Measurements from ENCODE around the gene NTM.

The NTM gene

GRCh38 chr11:131917634-131918384 is 547.4 kb downstream of the NTM start:
- no peak for DNase-seq (ENCODE audit: low spot score)

GRCh38 chr11:131918663-131919062 is 548.2 kb downstream of the NTM start:
- no peak for DNase-seq (ENCODE audit: low spot score)

DNA sequence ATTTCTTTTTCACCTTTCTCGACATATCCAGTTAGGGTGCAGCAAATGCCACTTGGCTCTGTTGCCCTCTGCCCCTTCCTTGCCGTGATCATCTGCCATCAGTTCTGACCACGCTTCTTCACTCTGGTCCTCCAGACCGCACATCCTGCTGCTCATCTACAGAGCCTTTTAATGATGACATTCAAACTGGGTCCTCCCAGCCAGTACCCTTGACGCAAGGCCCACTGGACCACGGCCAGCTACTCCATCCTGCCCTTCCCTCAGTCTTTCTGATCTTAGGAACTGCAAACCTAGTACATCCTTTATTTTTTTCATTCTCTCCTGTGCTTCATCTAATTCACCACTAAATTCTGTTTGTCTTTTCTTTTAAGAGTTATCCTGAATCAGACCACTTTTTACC is 551.8 kb downstream of the NTM start:
- DNase-seq (ENCODE audit: low spot score), result no peak

- no peak for DNase-seq (ENCODE audit: low spot score)
Observed at GRCh38 chr11:131923309-131923708, 552.9 kb downstream of the NTM start.

DNA sequence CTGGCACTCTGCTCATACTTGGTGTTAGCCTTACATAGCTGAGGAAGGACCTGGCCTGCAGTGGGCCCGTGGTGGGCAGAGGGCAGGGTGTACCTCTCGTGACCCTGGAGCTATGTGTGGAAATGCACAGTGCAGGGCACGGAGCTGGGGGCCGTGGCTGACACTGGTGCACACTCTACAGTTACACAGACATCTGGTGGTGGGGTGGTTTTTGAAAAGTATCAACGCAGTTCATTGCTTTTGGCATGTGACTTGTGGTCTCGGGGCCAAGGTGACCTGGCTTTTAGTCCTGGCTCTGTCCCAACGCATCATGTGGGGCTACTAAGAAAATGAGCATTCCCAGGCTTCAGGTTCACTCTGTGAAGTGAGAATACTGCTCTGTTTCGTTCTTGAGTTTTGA is 553.6 kb downstream of the NTM start:
- DNase-seq (ENCODE audit: low spot score), result peak; percentile 11

DNA sequence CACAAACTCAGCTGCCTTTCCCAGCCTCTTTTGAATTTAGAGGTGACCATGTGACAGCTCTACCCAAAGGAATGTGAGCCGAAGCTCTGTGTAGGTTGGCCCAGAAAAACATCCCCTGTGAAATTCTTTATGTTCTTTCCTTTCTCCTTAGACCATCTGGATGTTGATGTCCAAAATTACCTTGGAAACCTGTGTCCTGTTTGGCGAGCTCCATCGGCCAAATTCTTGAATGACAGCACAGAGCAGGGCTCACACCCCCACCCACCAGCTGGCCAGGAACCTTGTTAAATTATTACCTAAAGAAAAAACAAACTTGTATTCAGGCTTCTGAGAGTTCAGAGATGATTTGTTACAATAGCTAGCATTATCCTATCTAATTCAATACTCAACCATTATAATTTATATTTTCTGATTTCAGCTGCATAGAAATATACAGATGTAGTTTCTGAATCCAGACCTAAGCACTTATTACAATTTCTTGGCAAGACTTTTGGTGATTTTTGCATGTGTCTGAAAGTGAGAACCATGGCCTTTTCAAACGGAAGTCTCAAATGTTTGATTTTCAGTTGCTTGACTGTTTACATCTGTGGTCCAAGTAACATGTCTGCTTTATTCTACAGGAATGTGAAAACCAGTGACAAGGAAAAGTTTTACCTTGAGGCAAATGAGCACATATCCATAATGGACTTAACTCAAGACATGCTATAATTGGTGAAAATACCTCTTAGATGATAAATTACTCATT is 554.2 kb downstream of the NTM start:
- DNase-seq (ENCODE audit: low spot score), result peak; percentile 46

DNA sequence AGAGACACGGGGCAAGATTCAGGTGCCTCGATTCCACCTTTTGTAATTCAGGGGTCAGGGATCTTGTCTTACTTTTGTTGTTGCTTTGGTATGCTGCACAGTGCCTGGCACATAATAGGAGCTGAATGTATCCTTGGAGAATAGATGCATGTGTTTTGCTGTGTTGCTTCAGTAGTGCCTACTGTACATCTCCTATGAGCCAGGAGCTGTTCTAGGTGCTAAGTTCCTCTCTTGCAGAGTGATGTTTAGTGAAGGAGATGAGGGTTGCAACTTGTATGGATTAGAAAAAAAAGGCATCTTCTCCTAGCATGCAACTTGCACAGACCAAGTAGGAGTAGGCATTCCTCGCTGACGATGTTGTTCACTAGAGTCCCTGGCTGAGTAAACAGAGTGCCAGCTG is 555.4 kb downstream of the NTM start:
- no peak for DNase-seq (ENCODE audit: low spot score)

GRCh38 chr11:131928992-131929391 is 558.6 kb downstream of the NTM start:
- DNase-seq (ENCODE audit: low spot score), result no peak

- DNase-seq (ENCODE audit: low spot score), result no peak
Observed at GRCh38 chr11:131932584-131933325, 562.3 kb downstream of the NTM start.

- DNase-seq (ENCODE audit: low spot score), result no peak
Observed at GRCh38 chr11:131934006-131934405, 563.6 kb downstream of the NTM start.

GRCh38 chr11:131938351-131938751 is 567.9 kb downstream of the NTM start:
- DNase-seq (ENCODE audit: low spot score), result no peak

DNA sequence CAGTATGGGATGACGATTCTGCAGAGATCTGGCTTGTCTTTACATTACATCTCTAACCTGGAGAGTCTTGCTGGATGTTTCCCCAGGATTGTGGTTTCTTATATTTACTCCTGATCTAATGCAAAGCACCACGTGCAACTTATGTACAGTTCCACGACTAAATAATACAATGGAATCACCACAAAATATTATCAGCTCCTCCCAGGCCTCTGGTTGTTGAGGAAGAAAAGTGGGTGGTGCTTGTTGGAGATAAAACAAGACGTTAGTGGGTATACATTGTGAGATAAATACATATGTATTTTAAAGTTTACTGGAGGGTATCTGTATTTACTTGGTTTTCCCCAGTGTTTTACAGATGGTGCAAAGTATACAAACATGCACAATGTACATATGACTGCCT is 569.7 kb downstream of the NTM start:
- no peak for DNase-seq (ENCODE audit: low spot score)

GRCh38 chr11:131942878-131943277 is 572.5 kb downstream of the NTM start:
- no peak for DNase-seq (ENCODE audit: low spot score)

- no peak for DNase-seq (ENCODE audit: low spot score)
Observed at GRCh38 chr11:131943295-131943694, 572.9 kb downstream of the NTM start.

DNA sequence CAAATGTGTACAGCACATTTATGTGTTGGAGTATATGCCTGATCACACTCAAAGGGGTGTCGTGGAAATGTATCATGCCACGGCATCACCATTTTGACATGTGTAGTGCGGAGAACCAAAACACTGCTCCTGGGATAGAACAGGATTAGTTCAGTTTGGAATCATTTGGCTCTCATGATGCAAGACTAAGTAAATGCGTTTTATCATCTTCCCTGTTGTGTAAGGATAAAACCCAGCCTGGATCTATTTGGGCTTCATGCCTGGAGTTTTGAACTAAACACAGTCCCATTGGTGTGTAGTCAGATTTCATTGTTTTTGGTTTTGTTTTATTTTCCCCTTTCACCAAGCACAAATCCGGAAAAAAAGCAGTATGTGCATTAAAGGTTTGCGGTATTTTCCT is 574.3 kb downstream of the NTM start:
- DNase-seq (ENCODE audit: low spot score), result no peak

DNA sequence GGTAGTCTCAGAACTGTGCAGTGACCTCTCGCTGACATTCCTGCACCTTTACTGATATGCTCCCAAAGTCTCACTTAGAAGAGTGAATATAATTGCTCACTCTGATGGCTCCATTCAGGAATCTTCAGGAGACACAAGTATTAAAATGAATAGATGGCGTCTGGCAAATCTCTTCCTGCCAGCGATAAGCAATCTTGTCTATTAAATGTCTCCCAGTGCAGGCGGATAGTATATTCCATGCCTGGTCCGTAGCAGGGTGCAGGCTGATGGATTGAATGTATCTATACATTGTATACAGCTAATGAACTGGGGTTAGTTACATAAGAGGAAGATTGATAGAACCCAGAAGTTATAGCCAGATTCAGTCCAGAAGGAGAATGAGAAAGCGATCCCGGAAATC is 575.3 kb downstream of the NTM start:
- no peak for DNase-seq (ENCODE audit: low spot score)

DNA sequence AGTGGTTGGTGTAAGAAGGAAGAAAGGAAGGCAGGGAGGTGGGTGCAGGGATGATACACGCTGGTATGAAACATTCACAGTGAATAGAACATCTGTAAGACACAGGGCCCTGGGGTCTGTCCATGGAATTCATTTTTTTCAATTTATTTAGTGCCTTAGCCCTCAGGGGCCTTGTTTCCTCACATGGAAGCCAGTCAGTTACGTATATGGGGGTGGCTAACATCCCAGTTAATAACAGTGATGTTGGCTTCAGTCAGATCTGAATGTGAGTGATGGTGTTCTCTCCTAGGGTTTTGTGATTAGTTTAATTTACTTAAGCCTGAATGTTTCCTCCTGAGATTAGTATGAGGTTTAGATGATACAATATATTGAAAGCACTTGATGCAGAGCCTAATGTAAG is 577.1 kb downstream of the NTM start:
- DNase-seq (ENCODE audit: low spot score), result no peak

DNA sequence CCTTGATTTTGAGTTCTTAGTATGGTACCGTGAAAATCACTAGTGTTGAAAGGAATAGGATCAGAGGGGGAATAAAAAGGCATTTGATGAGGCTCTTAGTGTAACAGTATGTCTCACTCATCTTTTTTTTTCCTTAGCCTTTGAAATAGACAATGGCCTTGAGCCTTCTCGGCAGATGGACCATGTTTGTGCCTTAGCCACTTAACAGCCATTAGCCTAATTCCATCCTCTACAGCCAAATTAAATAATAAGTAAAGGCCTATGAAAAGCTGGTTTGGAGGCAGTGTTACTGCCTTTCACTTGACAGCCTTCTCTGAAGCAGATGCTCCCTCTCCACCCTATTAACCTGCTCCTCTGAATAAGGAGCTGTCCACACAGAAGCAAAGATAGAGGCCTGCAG is 580.7 kb downstream of the NTM start:
- no peak for DNase-seq (ENCODE audit: low spot score)

DNA sequence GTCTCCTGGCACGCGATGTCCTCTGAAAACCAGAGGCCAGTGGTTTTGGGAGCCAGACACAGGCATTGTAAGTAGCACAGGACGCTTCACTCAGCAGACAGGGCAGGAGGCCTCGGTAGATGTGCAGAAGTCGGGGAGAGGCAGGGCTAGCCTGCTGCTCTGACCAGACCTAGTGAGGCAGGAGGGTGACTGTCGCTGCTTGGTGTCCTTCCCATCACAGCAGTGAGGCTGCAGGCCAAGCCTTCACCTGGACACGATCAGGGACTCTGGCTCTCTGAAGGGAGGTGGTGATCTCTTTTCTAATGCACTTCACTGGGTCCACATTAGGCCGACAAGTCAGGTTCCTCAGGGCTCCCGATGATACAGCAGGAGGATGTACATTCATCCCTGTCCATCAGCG is 583.7 kb downstream of the NTM start:
- no peak for DNase-seq (ENCODE audit: low spot score)

- DNase-seq (ENCODE audit: low spot score), result peak; percentile 2
Observed at GRCh38 chr11:131955904-131956303, 585.5 kb downstream of the NTM start.

GRCh38 chr11:131957201-131957600 is 586.8 kb downstream of the NTM start:
- DNase-seq (ENCODE audit: low spot score), result no peak

DNA sequence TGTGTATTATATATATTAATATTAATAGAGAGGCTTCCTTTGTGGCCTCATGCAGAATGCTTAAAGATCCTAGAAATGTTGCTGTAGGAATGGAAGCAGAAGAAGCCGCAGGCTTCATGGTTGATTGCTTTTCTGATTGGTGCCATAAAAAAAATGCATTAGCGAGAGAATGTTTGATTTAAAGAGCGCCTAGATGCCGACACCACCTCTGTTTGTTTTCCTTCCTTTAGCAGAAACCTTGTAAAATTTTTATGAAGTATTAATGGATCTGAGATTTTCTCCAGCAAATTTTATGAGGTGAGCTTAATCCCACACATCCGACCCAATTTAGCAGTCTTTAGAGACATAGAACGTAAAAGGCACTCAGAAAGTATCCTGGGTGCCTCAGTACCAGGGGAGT is 587.5 kb downstream of the NTM start:
- no peak for DNase-seq (ENCODE audit: low spot score)

DNA sequence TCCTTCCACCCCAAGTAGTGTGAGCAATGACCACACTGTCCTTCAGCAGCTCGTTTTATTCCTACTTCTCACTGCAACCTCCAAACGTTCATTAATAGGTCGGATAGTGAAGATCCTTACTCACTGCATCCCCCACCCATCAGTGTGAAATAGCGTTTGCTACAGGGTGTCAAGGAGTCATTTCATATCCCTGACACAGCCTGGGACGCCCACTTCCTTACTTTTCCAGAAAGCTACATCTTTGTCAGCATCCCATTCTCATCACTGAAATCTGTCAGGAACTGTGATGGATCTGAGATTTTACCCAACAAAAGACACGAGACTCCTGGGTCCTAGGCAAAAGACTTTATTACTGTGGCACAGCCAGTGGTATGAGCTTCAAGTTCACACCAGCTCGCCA is 592.4 kb downstream of the NTM start:
- DNase-seq (ENCODE audit: low spot score), result no peak

Data from hepatic stellate cell (primary cell).